Muscle layer of colon (tissue), 2 donors: ENCODE data around the gene SMIM5.

Source experiments
- H3K27ac ChIP-seq: one replicate; pipeline ENCODE4 v1.7.0; 2013; ENCODE audit warnings: low read depth, mild to moderate bottlenecking, low read length, moderate library complexity
- H3K27me3 ChIP-seq, 2 donors: one replicate each; pipeline ENCODE4 v1.7.0; 2013; ENCODE audit warnings: low read length in 2 of 2, mild to moderate bottlenecking in 2 of 2; ENCODE audit not compliant: insufficient read depth in 2 of 2, control insufficient read depth in 1 of 2
- H3K36me3 ChIP-seq: one replicate; pipeline ENCODE4 v1.7.0; 2013; ENCODE audit warnings: mild to moderate bottlenecking, low read length; ENCODE audit not compliant: insufficient read depth
- H3K4me1 ChIP-seq: one replicate; pipeline ENCODE4 v1.7.0; 2013; ENCODE audit warnings: mild to moderate bottlenecking, low read length; ENCODE audit not compliant: insufficient read depth
- H3K4me3 ChIP-seq, 2 donors: one replicate each; pipeline ENCODE4 v1.7.0; 2013; ENCODE audit warnings: low read length in 2 of 2, low read depth in 1 of 2, mild to moderate bottlenecking in 1 of 2, moderate library complexity in 1 of 2
- H3K9ac ChIP-seq: one replicate; pipeline ENCODE4 v1.7.0; 2013; ENCODE audit warnings: low read length
- H3K9me3 ChIP-seq: one replicate; pipeline ENCODE4 v1.7.0; 2013; ENCODE audit warnings: mild to moderate bottlenecking, low read length
- donor health status: abdominal sarcoma.
- donor health status: Adenocarcinoma of cecum.

SMIM5 gene, protein sequence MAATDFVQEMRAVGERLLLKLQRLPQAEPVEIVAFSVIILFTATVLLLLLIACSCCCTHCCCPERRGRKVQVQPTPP

DNA sequence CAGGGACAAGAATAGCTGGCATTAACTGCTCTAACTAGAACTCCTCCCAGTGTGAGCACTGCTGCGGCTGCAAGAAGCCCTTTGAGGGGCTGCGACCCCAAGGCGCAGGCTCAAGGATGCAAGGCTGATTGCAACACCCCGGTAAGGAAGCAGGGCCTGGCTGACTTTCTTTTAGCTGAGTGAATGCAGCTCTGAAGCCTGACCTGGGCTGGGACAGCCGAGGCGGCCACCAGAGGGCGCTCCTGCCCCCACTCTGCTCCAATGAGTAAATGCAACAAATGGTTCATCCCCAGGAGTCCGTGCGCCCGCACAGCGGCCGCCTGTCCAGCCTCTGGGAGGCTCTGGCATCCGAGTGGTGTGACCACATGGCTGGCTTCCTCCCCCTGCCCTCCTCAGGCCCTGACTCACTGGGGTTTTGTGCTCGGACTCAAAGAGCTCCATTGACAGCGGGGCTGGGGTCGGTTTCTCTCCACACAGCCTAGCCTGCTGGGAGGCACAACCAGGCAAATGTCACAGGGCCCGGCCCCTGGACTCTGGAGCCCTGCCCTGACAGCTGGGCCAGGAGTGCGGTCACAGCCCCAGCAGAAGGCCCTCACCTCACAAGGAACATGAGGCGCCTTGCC is at the start of gene SMIM5:
Gene SMIM5, plus strand, starts transcription at position 572 of the 623 bp plus-strand sequence. CDS start 6,768 bp downstream, outside the sequence.
- no peaks in the 10 kb centered on the region for H3K9me3 ChIP-seq
- peak within 1 kb of the TSS; percentile 48 for H3K27ac ChIP-seq
- H3K4me3 ChIP-seq, result peak within 1 kb of the TSS; percentile 4 to 27
- H3K4me1 ChIP-seq, result peaks cover 23% of the 10 kb centered on the region
- H3K9ac ChIP-seq, result no peak within 1 kb of the TSS
- no peaks in the 10 kb centered on the region for H3K36me3 ChIP-seq
- no peaks in the 10 kb centered on the region for H3K27me3 ChIP-seq

DNA sequence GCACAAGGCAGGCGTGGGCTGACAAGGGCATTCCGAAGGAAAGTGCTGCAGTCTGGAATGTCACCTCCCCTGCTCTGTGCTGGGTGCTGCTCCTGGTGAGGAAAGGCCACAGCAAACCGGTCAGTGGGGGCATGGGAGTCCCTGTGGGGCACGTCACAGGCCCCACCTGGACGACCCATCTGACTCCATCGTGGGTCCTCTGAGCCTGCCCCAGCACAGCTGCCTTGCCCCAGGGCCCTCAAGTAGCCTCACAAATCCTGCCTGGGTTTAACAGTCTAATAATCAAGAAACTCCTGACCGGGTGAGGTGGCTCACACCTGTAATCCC is 48.4 kb upstream of the SMIM5 start:
- H3K27ac ChIP-seq, result no peak overlapping the region

DNA sequence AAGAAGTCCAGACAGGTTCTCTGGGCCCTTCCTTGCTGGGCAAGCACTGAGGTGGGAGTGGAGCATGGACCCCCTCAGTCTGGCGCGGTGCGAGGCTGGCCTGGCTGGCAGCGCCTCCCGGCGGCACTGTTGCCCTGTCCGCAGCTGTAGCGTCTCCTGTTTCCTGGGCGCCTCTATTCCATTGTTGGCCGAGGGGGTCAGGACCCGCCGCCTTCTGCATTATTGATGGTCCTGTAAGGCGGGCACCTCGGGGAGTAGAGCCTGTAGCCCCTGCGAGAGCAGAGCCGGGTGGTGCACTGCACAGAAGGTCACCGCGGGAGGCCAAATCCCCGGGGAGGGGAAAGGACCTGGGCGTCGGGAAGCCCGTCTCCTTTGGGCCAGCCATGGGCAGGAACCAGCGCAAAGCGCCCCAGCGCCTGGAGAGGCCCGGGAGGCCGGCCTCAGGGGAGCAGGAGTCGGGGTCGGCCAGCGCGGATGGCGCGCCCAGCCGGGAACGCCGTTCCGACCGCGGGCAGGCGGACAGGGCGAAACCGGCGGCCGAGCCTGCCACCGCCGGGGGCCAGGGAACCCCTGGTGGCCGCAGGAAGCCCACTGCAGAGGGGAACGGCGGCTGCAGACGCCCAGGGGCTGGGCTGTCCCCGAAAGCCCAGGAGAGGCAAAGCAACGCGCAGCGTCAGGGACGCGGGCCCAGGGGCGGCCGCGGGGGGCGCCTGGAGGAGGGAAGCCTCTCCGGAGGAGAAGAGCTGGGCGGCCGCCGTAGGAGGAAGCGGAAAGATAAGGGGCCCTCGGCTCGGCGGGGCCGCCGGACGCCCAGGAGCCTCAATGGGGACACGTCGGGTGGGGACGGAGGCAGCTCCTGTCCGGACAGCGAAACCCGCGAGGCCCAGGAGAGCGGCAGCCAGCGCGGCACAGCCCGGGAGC is 45.3 kb upstream of the SMIM5 start, which contains the start of gene MYO15B:
Gene MYO15B, plus strand, starts transcription at position 126 of the 921 bp plus-strand sequence. Its CDS starts 258 bp downstream, at position 384.
- Histone ChIP-seq H3K27me3 (no peaks in the 10 kb centered on the region), H3K9ac (no peak within 1 kb of the TSS), H3K27ac (peak within 1 kb of the TSS; percentile 93), H3K36me3 (no peaks in the 10 kb centered on the region), H3K4me1 (peaks cover 4% of the 10 kb centered on the region), H3K4me3 (peak within 1 kb of the TSS; percentile 61 to 65), H3K9me3 (no peaks in the 10 kb centered on the region)

More for the DNA sequence above, 48.4 kb upstream of the SMIM5 start:
- Histone ChIP-seq H3K9ac (no peak overlapping the region), H3K27me3 (no peaks in the 10 kb centered on the region), H3K4me3 (no peak overlapping the region), H3K9me3 (no peaks in the 10 kb centered on the region), H3K36me3 (no peaks in the 10 kb centered on the region), H3K4me1 (peaks cover 4% of the 10 kb centered on the region)

DNA sequence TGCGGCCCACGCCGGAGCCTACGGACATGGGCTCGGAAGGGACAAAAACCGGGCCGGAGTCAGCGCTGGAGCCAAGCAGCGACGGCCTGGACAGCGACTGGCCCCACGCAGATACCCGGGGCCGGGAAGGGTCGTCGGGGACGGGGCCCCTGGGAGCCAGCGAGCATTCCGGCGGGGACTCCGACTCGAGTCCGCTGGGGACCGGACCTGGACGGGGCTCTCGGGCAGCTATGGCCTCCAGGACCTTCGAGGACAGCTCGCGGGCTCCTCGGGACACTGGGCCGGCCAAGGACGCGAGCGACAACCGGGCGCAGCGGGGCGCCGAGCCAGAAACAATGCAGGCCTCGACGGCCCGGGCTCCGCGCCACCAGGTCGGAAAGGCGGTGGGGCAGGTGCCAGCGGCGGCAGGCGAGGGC is 44.6 kb upstream of the SMIM5 start:
- no peaks in the 10 kb centered on the region for H3K9me3 ChIP-seq
- no peaks in the 10 kb centered on the region for H3K27me3 ChIP-seq
- no peaks in the 10 kb centered on the region for H3K36me3 ChIP-seq
- H3K27ac ChIP-seq, result peak overlapping the region; percentile 93
- H3K4me3 ChIP-seq, result peak overlapping the region; percentile 61 to 65
- peaks cover 4% of the 10 kb centered on the region for H3K4me1 ChIP-seq
- H3K9ac ChIP-seq, result no peak overlapping the region

DNA sequence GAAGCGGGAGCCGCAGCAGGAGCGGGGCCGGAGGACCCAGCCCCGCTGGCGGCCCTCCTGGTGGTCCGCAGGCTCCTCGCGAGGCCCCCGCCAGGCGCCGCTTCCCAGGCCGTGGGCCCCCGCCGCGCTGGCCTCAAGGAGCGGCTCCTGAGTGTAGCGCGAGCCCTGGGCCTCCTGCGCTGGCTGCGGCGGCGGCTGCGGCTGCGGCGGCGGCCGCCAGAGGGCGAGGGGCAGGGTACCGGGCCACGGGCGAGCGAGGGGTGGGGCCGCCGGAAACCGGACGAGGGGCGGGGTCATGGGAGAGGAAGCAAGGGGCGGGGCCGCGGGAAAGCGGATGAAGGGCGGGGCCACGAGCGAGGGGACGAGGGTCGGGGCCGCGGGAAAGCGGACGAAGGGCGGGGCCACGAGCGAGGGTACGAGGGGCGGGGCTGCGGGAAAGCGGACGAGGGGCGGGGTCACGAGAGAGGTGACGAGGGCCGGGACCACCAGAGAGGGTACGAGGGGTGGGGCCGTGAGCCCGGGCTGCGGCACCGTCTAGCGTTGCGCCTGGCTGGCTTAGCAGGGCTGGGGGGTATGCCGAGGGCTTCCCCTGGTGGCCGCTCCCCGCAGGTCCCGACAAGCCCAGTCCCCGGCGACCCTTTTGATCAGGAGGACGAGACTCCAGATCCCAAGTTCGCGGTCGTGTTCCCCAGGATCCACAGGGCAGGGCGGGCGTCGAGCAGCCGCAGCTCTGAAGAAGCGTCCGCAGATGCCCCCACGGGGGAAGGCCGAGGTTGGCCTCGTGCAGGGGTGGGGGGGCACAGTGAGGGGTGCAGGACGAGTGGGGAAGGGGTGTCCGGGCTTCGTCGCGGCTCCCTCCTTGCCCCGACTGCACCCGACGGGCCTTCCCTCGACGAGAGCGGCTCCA is 44.0 kb upstream of the SMIM5 start:
- H3K27me3 ChIP-seq, result no peaks in the 10 kb centered on the region
- no peak overlapping the region for H3K9ac ChIP-seq
- H3K27ac ChIP-seq, result peak overlapping the region; percentile 93
- H3K4me3 ChIP-seq, result peak overlapping the region; percentile 61 to 65
- H3K9me3 ChIP-seq, result no peaks in the 10 kb centered on the region
- H3K4me1 ChIP-seq, result peaks cover 4% of the 10 kb centered on the region
- H3K36me3 ChIP-seq, result no peaks in the 10 kb centered on the region

DNA sequence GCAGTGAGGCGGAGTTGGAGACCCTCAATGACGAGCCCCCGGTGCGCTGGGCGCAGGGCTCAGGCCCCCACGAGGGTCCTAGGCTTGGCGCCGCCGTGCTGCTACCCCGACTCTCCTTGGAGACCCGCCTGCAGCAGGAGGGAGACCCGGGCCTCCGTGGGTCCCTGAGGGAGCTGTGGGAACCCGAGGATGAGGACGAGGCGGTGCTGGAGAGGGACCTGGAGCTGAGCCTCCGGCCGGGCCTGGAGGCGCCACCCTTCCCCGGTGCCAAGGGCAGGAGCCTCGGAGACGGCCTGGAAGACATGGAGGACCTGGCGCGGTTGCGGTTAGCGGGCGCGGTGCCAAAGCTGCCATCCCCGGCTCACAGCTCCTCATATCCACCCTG is 43.3 kb upstream of the SMIM5 start:
- Histone ChIP-seq H3K36me3 (no peaks in the 10 kb centered on the region), H3K9ac (no peak overlapping the region), H3K27me3 (no peaks in the 10 kb centered on the region), H3K4me3 (peak overlapping the region in 1 of 2 donors; percentile 61), H3K4me1 (peaks cover 4% of the 10 kb centered on the region), H3K27ac (peak overlapping the region; percentile 14), H3K9me3 (no peaks in the 10 kb centered on the region)

DNA sequence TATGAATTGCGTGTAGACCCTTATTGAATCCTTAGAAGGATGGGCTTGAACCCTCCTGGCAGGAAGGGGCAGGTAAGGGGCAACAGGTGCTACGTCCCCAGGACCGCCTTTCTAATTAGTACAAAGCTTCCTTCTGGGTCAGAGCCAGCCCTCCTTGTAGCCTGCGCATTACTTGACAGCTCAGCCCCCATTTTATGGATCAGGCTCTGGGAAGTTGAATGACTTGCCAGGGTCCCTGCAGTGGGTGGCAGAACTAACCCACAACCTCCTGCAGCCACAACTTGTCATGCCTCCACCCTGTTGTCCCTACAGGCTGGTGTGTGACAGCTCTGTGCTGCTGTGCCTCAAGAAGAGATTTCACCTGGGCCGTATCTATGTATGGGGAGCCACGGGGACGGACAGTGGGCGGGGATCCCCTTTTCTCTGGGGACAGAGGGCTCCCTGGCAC is 42.9 kb upstream of the SMIM5 start:
- H3K9ac ChIP-seq, result no peak overlapping the region
- H3K27ac ChIP-seq, result no peak overlapping the region
- H3K4me3 ChIP-seq, result no peak overlapping the region

DNA sequence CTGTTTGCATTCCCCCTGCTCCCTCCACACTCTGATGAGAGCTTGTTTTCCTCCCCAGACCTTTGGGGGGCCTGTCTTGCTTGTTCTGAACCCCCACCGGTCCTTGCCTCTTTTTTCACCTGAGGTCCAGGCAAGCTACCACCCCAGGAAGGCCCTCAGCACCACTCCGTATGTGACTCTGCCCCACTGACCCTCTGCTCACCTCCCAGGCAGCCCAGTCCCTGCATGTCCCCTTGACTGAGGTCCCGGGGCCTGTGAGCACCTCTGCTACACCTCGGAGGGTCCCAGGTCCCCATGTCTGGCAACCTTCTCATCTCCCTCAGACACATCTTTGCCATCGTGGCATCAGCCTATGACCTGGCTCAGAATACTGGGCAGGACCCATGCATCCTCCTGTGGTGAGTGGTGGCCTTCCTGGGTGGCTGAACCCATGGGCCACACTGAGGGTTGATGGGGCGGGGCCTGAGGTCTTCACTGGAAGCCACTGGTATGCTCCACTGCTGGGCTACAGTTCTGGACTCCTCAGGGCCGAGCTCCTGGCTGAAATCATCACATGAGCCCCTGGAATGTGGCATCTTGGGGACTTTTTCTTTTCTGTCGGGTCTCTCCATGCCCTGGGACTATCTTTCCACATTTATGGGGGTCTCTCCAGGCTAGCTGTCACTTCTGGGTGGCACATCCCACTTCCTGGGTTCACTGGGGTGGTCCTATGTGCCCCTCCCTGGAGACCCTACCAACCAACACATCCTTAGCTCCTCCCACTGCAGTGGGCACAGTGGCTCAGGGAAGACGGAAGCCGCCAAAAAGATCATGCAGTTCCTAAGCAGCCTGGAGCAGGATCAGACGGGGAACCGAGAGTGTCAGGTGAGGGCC is 42.1 kb upstream of the SMIM5 start:
- Histone ChIP-seq H3K4me3 (no peak overlapping the region), H3K27ac (no peak overlapping the region), H3K9ac (no peak overlapping the region)

More for the DNA sequence above, 42.9 kb upstream of the SMIM5 start:
- Histone ChIP-seq H3K9me3 (no peaks in the 10 kb centered on the region), H3K36me3 (no peaks in the 10 kb centered on the region), H3K4me1 (peaks cover 4% of the 10 kb centered on the region), H3K27me3 (no peaks in the 10 kb centered on the region)

DNA sequence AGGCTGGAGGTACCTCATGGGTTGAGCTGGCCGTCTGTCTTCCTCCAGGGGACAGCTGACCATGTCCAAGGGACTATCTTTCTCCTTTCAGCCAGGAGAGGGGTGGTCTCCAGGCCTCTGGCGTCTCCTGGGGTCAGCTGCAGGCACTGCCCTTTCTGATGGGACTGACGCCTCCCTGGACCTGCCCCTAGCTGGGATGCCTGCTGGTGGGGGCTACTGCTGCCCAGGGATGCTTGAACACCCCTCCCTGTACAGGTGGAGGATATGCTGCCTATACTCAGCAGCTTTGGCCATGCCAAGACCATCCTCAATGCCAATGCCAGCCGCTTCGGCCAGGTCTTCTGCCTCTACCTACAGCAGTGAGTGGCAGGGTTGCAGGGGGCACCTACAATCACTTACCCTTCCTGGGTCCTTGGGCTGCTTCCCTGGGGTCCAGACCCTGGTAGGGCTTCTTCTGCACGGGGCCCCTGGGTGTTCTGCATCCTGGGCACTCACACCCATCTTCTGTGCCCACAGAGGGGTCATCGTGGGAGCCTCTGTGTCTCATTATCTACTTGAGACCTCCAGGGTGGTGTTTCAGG is 41.4 kb upstream of the SMIM5 start:
- Histone ChIP-seq H3K27ac (no peak overlapping the region), H3K27me3 (no peaks in the 10 kb centered on the region), H3K4me3 (no peak overlapping the region), H3K9me3 (no peaks in the 10 kb centered on the region), H3K9ac (no peak overlapping the region), H3K36me3 (no peaks in the 10 kb centered on the region), H3K4me1 (peaks cover 4% of the 10 kb centered on the region)

More for the DNA sequence above, 42.1 kb upstream of the SMIM5 start:
- H3K9me3 ChIP-seq, result no peaks in the 10 kb centered on the region
- no peaks in the 10 kb centered on the region for H3K27me3 ChIP-seq
- H3K36me3 ChIP-seq, result no peaks in the 10 kb centered on the region
- peaks cover 4% of the 10 kb centered on the region for H3K4me1 ChIP-seq
